GM12878 (cell line): Measurements from ENCODE around the gene PRICKLE4.

ENCODE experiments used
- EP300 ChIP-seq, 2 experiments: fragments of 150-350 bp in 1 of 2; IDR thresholded peaks; 2 replicates each; pipeline ENCODE4 v1.6.1; 2011 to 2012; ENCODE audit warnings: low read depth in 2 of 2, low read length in 2 of 2, borderline replicate concordance in 1 of 2, improper control_type of control experiment in 1 of 2, inconsistent platforms in 1 of 2; ENCODE audit not compliant: control insufficient read depth in 1 of 2
- LARP7 ChIP-seq: fragments of 450-650 bp; IDR thresholded peaks from 2 replicates; pipeline ENCODE4 v1.6.1; 2017; ENCODE audit warnings: mild to moderate bottlenecking
- RFX5 ChIP-seq: IDR thresholded peaks from 2 replicates; pipeline ENCODE4 v1.6.1; 2011; ENCODE audit warnings: low read depth, low read length, improper control_type of control experiment
- SKIL ChIP-seq: fragments of 450-650 bp; IDR thresholded peaks from 2 replicates; pipeline ENCODE4 v1.6.1; 2017; ENCODE audit warnings: mild to moderate bottlenecking, low read depth, inconsistent platforms; ENCODE audit not compliant: poor library complexity, severe bottlenecking
- SMAD1 ChIP-seq: fragments of 450-650 bp; IDR thresholded peaks from 2 replicates; pipeline ENCODE4 v1.6.1; 2018; ENCODE audit warnings: mild to moderate bottlenecking, low read depth; ENCODE audit not compliant: partially characterized antibody
- SMC3 ChIP-seq: IDR thresholded peaks from 2 replicates; pipeline ENCODE4 v1.6.1; 2011; ENCODE audit warnings: low read length, improper control_type of control experiment, borderline replicate concordance
- SP1 ChIP-seq: IDR thresholded peaks from one replicate; pipeline ENCODE4 v1.6.1; 2011; ENCODE audit warnings: low read depth, low read length
- SRF ChIP-seq, 2 experiments: IDR thresholded peaks; 2 replicates each; pipeline ENCODE4 v1.6.1; 2011; ENCODE audit warnings: low read depth in 2 of 2, low read length in 2 of 2, mild to moderate bottlenecking in 1 of 2, moderate library complexity in 1 of 2
- SUZ12 ChIP-seq: fragments of 200-600 bp; sonication (generic); IDR thresholded peaks from one replicate; pipeline ENCODE4 v1.6.1; 2018; ENCODE audit warnings: antibody characterized with exemption, mild to moderate bottlenecking; ENCODE audit not compliant: unreplicated experiment
- YY1 ChIP-seq: IDR thresholded peaks from 2 replicates; pipeline ENCODE4 v1.6.1; 2011; ENCODE audit warnings: low read depth, mild to moderate bottlenecking, low read length
- TF ChIP-seq, protein P1 (sequence below), 3 experiments: IDR thresholded peaks in 2 of 3; conservative IDR thresholded peaks in 1 of 3; 2 replicates each; pipeline ENCODE4 v1.5.1; 2011; ENCODE audit warnings: low read depth in 3 of 3, low read length in 3 of 3, mild to moderate bottlenecking in 3 of 3, control low read depth in 2 of 3, moderate library complexity in 2 of 3, inconsistent platforms in 1 of 3, mixed read lengths in 1 of 3; ENCODE audit not compliant: control insufficient read depth in 2 of 3, insufficient read depth in 1 of 3; ENCODE audit errors: extremely low read depth in 1 of 3
- TF ChIP-seq, protein P2 (sequence below): IDR thresholded peaks from 2 replicates; pipeline ENCODE4 v1.6.1; 2011; ENCODE audit warnings: low read depth, low read length, improper control_type of control experiment, borderline replicate concordance

DNA sequence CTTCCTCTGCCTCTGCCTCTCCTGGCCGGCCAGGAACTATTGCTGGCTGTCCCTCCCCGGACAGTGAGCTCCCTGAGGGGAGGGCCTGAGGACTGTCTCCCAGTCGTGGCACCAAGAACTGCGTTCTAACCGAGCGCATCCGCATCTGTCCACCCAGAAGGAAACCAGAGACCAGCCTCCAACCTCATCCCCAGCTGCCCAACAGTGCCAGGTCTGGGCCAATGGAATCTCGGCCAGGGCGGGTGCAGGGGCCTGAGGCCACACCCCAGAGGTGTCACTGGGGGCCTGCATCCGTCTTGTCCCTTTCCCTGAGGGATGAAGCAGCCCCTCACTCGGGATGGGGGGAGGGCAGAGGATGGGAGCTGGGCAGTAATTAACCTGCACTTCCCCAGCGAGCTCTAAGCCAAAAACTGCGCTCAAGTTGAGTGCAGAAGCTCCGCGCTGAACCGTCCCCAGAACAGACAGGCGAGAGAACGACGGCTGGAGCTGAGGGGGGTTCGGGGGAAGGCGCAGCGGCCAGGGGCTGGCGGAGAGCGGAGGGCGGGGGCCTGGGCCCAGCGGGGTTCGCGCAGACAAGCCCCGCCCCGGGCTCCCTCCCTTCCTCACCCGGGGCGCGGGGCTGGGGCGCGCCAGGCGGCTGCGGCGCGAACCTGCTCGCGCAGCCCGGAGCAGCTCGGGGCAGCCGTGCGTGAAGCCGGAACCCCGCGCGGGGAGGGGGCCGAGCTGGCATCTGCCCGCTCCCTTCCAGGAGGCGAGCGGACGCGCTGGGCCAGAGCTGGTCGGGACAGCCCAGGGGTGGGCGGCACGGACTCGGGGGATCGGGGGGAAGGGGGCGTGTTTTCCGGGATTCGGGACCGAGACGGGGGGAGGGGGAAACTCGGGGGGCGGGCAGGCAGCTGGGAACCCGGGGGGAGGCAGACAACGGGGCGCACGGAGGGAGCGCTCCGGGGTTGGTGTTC, 46.6 kb upstream of the PRICKLE4 start:
- no peak for TF ChIP-seq SMC3
- TF ChIP-seq SMAD1: no peak
- TF ChIP-seq SP1: no peak
- TF ChIP-seq, protein P1, sequence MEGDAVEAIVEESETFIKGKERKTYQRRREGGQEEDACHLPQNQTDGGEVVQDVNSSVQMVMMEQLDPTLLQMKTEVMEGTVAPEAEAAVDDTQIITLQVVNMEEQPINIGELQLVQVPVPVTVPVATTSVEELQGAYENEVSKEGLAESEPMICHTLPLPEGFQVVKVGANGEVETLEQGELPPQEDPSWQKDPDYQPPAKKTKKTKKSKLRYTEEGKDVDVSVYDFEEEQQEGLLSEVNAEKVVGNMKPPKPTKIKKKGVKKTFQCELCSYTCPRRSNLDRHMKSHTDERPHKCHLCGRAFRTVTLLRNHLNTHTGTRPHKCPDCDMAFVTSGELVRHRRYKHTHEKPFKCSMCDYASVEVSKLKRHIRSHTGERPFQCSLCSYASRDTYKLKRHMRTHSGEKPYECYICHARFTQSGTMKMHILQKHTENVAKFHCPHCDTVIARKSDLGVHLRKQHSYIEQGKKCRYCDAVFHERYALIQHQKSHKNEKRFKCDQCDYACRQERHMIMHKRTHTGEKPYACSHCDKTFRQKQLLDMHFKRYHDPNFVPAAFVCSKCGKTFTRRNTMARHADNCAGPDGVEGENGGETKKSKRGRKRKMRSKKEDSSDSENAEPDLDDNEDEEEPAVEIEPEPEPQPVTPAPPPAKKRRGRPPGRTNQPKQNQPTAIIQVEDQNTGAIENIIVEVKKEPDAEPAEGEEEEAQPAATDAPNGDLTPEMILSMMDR (IDR thresholded peaks at IDR 0.05 in 2 of 3, conservative IDR thresholded peaks at IDR 0.05 in 1 of 3; ENCODE audit: control insufficient read depth in 2 of 3, extremely low read depth in 1 of 3, insufficient read depth in 1 of 3, low read depth in 3 of 3, low read length in 3 of 3): peak in 1 of 3 experiments; percentile 20; a peak in 1 of 6 replicates
- TF ChIP-seq, protein P2, sequence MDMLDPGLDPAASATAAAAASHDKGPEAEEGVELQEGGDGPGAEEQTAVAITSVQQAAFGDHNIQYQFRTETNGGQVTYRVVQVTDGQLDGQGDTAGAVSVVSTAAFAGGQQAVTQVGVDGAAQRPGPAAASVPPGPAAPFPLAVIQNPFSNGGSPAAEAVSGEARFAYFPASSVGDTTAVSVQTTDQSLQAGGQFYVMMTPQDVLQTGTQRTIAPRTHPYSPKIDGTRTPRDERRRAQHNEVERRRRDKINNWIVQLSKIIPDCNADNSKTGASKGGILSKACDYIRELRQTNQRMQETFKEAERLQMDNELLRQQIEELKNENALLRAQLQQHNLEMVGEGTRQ: no peak
- TF ChIP-seq YY1: no peak
- TF ChIP-seq SKIL: no peak
- TF ChIP-seq SUZ12: no peak
- peak; percentile 55; the same call in 1 of the 2 replicates for TF ChIP-seq LARP7
- no peak; a peak in 1 of 4 replicates for TF ChIP-seq EP300 (IDR thresholded peaks at IDR 0.05; ENCODE audit: borderline replicate concordance in 1 of 2, control insufficient read depth in 1 of 2, low read depth in 2 of 2, low read length in 2 of 2)
- no peak for TF ChIP-seq RFX5
- no peak for TF ChIP-seq SRF (IDR thresholded peaks at IDR 0.05; ENCODE audit: low read depth in 2 of 2, low read length in 2 of 2)
